ENCODE results near the gene AIPL1. TPM values are rescaled to one million over a fixed set of nuclear protein-coding genes. Genes with fewer than 3 reads are reported as not detected.

The AIPL1 gene
- total and polyA plus RNA-seq, 2 of the 13 experiments (the other 11 are each of a cell fraction or from before 2014, with no cell fraction given), result not detected

- no peak for TF ChIP-seq FUBP1 (CRISPR knock-in tag; IDR thresholded peaks at IDR 0.05; ENCODE audit: borderline replicate concordance)
- TF ChIP-seq SOX6 (IDR thresholded peaks at IDR 0.05), result no peak
- TF ChIP-seq SOX6 (CRISPR knock-in tag; IDR thresholded peaks at IDR 0.05), result no peak
- no peak; the same call in 1 of the 2 replicates for TF ChIP-seq KDM5A (IDR thresholded peaks at IDR 0.05; ENCODE audit: borderline replicate concordance, low read length)
- TF ChIP-seq HMGXB3 (CRISPR knock-in tag; IDR thresholded peaks at IDR 0.05; ENCODE audit: borderline replicate concordance), result no peak
- TF ChIP-seq TGIF2 (CRISPR knock-in tag; IDR thresholded peaks at IDR 0.05), result peak; percentile 75; the same call in 1 of the 2 replicates
- no peak for TF ChIP-seq RORA (CRISPR knock-in tag; IDR thresholded peaks at IDR 0.05)
- TF ChIP-seq PAXIP1 (CRISPR knock-in tag; conservative IDR thresholded peaks at IDR 0.05), result peak; percentile 60; the same call in 1 of the 2 replicates
- no peak for TF ChIP-seq ZBTB39 (CRISPR knock-in tag; IDR thresholded peaks at IDR 0.05)
- peak; percentile 77 for TF ChIP-seq IRX3 (CRISPR knock-in tag; IDR thresholded peaks at IDR 0.05; ENCODE audit: borderline replicate concordance, low read depth)
- TF ChIP-seq CREBL2 (CRISPR knock-in tag; IDR thresholded peaks at IDR 0.05; ENCODE audit: borderline replicate concordance), result no peak; the same call in 1 of the 2 replicates
- no peak for TF ChIP-seq MTA3 (CRISPR knock-in tag; IDR thresholded peaks at IDR 0.05)
- TF ChIP-seq ZNF713 (CRISPR knock-in tag; IDR thresholded peaks at IDR 0.05), result 0 out of 2 replicates have a peak, but pooled peaks have one; percentile 29
- peak; percentile 30 for TF ChIP-seq AGO2 (optimal IDR thresholded peaks at IDR 0.05; ENCODE audit: low read depth, low read length)
These were observed 9.0 kb upstream of the AIPL1 start, which contains the start of gene PIMREG (continued) for GRCh38 chr17:6443692-6444570.
